Fibroblast of gingiva (primary cell): ENCODE measurements around the gene ANGEL1.

Source experiments
- DNase-seq: peaks from one replicate; pipeline ENCODE4 v3.0.0-alpha.2; 2011; ENCODE audit warnings: low read depth

ANGEL1 gene

DNA sequence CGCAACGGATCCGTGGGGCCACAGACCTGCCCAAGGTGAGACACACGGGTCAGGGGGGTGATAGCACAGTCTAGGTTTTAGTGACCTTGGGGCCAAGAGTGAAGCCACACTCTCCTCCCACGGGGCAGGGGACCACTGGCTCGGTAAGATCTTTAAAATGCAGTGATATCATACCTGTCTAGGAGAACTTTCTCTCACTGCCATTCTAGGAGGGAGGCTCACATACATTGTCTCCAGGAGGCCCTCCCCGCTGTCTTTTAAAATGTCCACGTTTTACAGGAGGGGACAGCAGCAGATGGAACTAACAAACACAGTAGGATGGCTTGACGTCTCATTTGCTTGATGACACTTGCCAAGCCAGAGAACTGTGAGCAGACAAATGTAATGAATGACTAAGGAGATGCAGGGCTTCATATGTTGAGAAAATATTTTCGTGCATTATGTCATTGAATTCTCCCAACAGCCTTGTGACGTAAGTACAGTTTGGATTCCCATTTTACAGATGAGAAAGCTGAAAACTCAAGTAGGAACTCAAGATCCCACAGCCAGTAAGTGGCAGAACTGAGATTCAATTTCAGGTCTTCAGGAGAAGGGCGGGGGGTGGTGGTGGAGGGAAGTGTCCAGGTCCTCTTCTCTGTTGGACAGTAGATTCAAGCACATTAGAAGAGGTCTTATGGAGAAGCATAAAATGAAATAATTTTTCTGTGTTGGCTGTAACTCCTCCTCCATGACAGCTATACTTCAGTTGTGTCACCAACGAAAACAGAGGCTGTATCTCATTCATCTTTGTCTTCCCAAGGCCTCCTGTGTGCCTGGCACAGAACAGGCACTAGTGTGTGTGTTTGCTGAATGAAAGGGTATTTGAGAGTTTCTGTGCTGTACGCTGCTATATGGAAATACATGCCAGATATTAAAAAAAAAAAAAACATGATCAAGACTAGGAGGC lies 49.3 kb downstream of the ANGEL1 start:
- DNase-seq, result no peak

DNA sequence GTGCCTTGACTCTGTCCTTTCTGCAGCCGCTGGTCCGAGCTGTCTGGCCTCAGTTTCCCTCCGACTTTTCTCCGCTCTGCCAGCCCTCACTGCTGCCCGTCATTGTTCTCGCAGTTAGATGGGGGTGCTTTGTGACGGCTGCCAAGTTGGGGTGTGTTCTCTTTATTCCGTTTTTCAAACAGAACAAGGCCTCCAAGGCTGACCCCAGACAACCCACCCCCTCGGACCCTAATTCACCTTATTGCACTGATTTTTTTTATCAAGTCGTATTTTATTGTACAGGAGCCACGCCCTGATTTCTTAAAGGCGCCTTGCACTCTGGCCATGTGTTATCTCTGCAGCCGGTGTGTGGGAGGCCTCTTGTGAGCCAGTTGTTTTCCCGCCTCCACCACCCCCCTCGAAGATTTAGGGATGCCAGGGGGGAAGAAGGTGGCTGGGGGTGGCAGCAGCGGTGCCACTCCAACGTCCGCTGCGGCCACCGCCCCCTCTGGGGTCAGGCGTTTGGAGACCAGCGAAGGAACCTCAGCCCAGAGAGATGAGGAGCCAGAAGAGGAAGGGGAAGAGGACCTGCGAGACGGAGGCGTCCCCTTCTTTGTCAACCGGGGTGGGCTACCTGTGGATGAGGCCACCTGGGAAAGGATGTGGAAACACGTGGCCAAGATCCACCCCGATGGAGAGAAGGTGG lies 50.1 kb downstream of the ANGEL1 start:
- DNase-seq, result no peak

DNA sequence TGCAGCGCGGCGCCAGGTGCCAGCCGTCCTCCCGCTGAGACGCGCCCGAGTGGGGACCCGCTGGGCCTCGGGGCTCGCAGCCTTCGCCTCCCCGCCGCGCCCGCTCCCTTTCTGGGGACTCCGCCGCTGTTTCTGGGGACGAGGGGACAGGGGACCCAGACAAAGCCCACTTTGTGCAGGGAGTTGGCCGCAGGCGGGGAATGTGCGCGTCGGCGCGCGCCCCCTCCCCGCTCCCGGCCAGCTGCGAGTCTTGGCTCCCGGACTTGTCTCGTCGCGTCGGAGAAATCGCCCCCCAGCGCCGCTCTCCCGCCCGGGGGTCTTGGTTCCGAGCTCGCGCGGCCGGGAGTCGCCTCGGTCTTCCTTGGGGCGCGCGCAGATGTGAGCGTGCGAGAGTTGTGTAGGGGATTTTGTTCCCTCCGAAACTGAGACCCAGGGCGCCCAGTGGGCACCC lies 50.7 kb downstream of the ANGEL1 start:
- DNase-seq, result no peak

- DNase-seq, result peak; percentile 77
Observed at GRCh38 chr14:76761136-76761959, 51.3 kb downstream of the ANGEL1 start, which contains the start of gene VASH1. Gene VASH1 (plus strand): TSS chr14:76761468. CDS start chr14:76762822, 1,354 bp downstream.

DNA sequence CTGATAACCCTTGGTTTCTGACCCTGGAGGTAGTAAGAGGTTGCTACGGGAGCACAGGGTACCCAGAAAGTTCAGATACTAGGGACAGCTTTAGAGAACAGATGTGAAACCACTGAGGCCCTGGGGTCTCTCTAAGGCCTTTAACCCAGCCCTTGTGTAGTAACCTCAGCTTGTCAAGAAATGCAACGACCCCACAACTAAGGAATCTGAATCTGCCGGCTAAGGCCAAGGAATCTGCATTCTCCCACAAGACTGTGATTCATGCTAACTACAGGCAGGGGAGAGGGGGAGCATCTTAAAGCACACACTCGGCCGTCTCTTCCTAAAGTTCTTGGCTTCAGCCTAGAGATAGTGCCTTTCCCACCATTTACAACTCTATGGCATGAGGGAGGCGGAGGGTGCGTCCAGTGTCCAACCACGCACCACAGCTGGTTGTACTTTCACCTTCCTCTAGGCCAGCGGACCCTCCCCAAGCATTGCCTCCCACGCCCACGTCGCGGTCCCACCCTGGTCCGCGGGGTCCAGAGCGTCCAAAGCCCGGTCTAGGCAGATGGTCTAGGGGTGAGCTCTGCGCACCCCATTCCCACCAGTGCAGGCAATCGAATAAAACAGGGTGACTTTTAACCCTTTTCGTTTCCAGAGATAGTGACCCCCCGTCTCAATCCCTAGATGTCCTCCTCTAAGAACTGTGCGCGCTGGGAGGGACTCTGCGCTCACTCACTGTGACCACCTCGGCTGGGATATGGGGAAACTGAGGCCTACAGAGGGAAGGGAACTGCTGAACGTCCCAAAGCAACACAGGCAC lies 52.1 kb downstream of the ANGEL1 start:
- DNase-seq, result no peak

GRCh38 chr14:76759589-76759988 lies 53.1 kb downstream of the ANGEL1 start:
- no peak for DNase-seq

DNA sequence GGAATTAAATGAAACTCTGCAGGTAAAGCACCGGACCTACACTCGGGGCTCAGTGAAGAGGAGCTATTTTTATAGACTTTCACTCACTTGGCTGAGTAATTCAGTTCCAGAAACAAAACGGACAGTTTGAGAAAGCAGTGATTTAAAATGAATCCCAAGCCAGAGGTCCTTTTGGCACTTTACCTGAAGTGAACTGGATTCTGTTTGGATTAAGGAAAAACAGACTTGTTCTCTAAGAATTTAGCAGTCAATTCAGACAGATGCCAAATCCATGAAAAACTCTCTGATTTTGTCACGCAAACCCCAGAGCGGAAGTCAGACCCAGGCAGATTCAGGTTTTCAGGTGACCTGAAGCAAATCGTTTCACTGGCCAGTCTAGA lies 56.3 kb downstream of the ANGEL1 start:
- no peak for DNase-seq

- no peak for DNase-seq
Observed at GRCh38 chr14:76755610-76756370, 56.9 kb downstream of the ANGEL1 start.

- no peak for DNase-seq
Observed at GRCh38 chr14:76754586-76754985, 58.1 kb downstream of the ANGEL1 start.

GRCh38 chr14:76753541-76754198 lies 59.0 kb downstream of the ANGEL1 start:
- DNase-seq, result no peak

GRCh38 chr14:76752744-76753143 lies 59.9 kb downstream of the ANGEL1 start:
- no peak for DNase-seq

DNA sequence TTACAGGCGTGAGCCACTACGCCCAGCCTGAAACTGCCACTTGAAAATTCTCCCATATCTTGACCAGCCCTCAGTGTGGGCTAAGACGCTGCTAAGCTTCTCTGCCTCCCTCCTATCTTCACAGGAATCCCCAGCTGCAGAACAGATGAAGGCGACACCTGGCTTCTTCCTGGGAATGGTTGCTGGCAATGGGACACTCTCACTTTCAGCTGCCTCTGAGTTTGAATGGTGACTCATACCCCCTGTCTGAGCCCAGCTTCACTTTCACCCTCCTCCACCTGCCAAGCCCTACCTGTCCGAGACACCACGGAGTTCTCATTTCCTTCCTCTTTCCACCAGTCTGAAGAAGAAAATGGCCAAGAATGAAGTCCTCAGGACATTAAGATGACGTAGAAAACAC lies 69.7 kb downstream of the ANGEL1 start:
- no peak for DNase-seq

DNA sequence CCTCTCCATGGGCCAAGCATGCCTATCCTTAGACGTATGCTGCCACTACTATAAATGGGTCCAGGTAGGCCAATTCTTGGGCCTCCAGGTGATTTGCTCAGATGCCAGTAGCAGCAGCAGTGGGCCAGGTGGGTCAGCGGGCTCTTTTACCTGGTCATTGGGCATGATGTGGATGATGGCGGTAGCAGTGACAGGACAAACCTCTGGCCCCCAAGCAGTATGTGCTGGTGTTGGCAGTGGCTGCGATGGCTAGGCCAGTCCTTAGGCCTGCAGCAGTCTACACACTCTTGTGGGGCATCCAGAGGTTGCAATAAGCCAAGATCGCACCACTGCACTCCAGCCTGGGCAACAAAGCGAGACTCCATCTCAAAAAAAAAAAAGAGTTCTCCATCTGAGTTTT lies 70.5 kb downstream of the ANGEL1 start:
- no peak for DNase-seq

GRCh38 chr14:76741074-76741473 lies 71.6 kb downstream of the ANGEL1 start:
- no peak for DNase-seq
